H1 (cell line): ENCODE data around the gene OSGEP. TPM values are rescaled to one million over a fixed set of nuclear protein-coding genes. Genes with fewer than 3 reads are reported as not detected.

ENCODE experiments used
- BRCA1 ChIP-seq: IDR thresholded peaks from 2 replicates; pipeline ENCODE4 v1.6.1; 2012; ENCODE audit warnings: low read depth, low read length, improper control_type of control experiment
- HDAC6 ChIP-seq: IDR thresholded peaks from one replicate; pipeline ENCODE4 v1.7.1; 2012; ENCODE audit warnings: low read depth, mild to moderate bottlenecking, inconsistent platforms, low read length, moderate library complexity
- PHF8 ChIP-seq: fragments of 200-600 bp; sonication (generic); conservative IDR thresholded peaks from 2 replicates; pipeline ENCODE4 v1.7.1; 2012; ENCODE audit warnings: low read depth, mild to moderate bottlenecking, inconsistent platforms, low read length, moderate library complexity
- POLR2A ChIP-seq, 2 experiments: IDR thresholded peaks; 1 replicate in 1 of 2; 2 replicates in 1 of 2; pipeline ENCODE4 v1.6.1; 2011; ENCODE audit warnings: low read depth in 2 of 2, low read length in 2 of 2, mild to moderate bottlenecking in 2 of 2; ENCODE audit errors: control extremely low read depth in 1 of 2
- RAD21 ChIP-seq, 2 experiments: IDR thresholded peaks in 1 of 2; conservative IDR thresholded peaks in 1 of 2; 2 replicates each; pipeline ENCODE4 v1.6.1; 2011; ENCODE audit warnings: low read depth in 2 of 2, low read length in 2 of 2, improper control_type of control experiment in 1 of 2, inconsistent platforms in 1 of 2, mild to moderate bottlenecking in 1 of 2, moderate library complexity in 1 of 2
- TAF1 ChIP-seq: IDR thresholded peaks from 2 replicates; pipeline ENCODE4 v1.6.1; 2011; ENCODE audit warnings: mild to moderate bottlenecking, low read depth, low read length
- TAF7 ChIP-seq: optimal IDR thresholded peaks from 2 replicates; pipeline ENCODE3; 2011; ENCODE audit warnings: low read depth, mild to moderate bottlenecking, inconsistent platforms, low read length, moderate library complexity, borderline replicate concordance
- polyA plus RNA-seq, 7 experiments: library from polyadenylated mRNA; depleted of rRNA in 3 of 7; stranded (reverse) in 5 of 7; unstranded in 2 of 7; fragments of >200 nt in 5 of 7; fragments of 200-250 nt in 2 of 7; gene quantifications; 1 replicate in 5 of 7; 2 replicates in 1 of 7; 4 replicates in 1 of 7; pipeline versions ENCODE4 v1.2.1 to v1.2.3, GENCODE V29; 2011 to 2013; ENCODE audit warnings: missing spikeins in 2 of 7, mixed read lengths in 2 of 7
- total RNA-seq: library from RNA; stranded (reverse); fragmentation: NEBNext Ultra II Directional; extraction: Animal tissue kit (Norgen Biotek cat#: 25700); gene quantifications from 2 replicates; pipeline ENCODE4 v1.2.1, GENCODE V29; 2021
- TF ChIP-seq, protein P1 (sequence below): IDR thresholded peaks from 2 replicates; pipeline ENCODE4 v1.6.1; 2012; ENCODE audit warnings: inconsistent platforms

OSGEP gene
- total and polyA plus RNA-seq, 2 of the 8 experiments (the other 6 are each of a cell fraction or from before 2014, with no cell fraction given) = 34.4 to 78.6 TPM

DNA sequence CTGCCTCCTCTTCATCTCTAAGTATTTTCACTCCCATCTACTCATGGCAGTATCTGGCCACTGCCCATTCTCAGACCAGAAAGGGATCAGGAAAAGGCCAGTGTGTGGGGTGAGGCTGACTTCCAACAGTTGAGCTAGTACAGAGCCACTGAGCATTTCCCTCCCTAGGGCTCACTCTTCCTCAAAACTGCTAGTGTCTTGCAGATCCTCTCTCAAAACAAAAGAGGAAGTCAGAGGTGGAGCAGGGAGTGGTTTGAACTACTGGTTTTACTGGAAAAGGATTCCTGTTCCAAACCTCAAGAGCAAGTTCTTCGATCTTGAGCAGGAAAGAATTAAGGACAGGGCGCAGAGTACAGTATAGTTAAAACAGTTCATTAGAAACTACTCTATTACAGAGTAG is 39.0 kb upstream of the OSGEP start (continued):
- TF ChIP-seq TAF7 = no peak
- TF ChIP-seq POLR2A (IDR thresholded peaks at IDR 0.05; ENCODE audit: control extremely low read depth in 1 of 2, low read depth in 2 of 2, low read length in 2 of 2) = no peak
- TF ChIP-seq, protein P1, sequence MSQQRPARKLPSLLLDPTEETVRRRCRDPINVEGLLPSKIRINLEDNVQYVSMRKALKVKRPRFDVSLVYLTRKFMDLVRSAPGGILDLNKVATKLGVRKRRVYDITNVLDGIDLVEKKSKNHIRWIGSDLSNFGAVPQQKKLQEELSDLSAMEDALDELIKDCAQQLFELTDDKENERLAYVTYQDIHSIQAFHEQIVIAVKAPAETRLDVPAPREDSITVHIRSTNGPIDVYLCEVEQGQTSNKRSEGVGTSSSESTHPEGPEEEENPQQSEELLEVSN = no peak
- no peak for TF ChIP-seq TAF1
- no peak for TF ChIP-seq RAD21 (IDR thresholded peaks at IDR 0.05 in 1 of 2, conservative IDR thresholded peaks at IDR 0.05 in 1 of 2; ENCODE audit: low read depth in 2 of 2, low read length in 2 of 2)
- no peak for TF ChIP-seq BRCA1
- TF ChIP-seq HDAC6 = no peak
- TF ChIP-seq PHF8 = no peak
